GM21423 (cell line): ENCODE data around the gene AVPR1A.
"Not testable (repeated sequence)": the region's sequence is repeated elsewhere in the genome, so short reads cannot be mapped to it uniquely, and the experiment has no call there.

ENCODE experiments used
- ATAC-seq: cut with Tn5 transposase; IDR thresholded peaks from one replicate; pipeline ENCODE4 v1.9.1; 2021; ENCODE audit warnings: mild to moderate bottlenecking, moderate library complexity; ENCODE audit not compliant: unreplicated experiment

The AVPR1A gene

GRCh38 chr12:63150713-63151622, at the start of gene AVPR1A:
Gene AVPR1A (minus strand): TSS chr12:63151201. CDS start chr12:63150836, 365 bp downstream.
- no peak for ATAC-seq

DNA sequence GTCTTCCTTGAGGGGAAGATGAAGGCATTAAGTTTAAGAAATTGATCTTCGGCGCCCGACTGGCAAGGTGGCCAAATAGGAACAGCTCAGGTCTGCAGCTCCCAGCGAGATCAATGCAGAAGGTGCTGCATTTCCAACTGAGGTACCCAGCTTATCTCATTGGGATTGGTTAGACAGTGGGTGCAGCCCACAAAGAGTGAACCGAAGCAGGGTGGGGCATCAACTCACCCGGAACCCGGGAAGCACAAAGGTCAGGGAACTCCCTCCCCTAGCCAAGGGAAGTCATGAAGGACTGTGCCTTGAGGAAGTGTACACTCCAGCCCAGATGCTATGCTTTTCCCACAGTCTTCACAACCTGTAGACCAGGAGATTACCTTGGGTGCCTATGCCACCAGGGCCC, 45.2 kb upstream of the AVPR1A start:
- no peak for ATAC-seq

GRCh38 chr12:63179224-63179623, 28.2 kb upstream of the AVPR1A start:
- no peak for ATAC-seq

- ATAC-seq, result no peak
Measured at GRCh38 chr12:63170321-63170720, 19.3 kb upstream of the AVPR1A start.

- ATAC-seq, result not testable (repeated sequence)
Measured at GRCh38 chr12:63167741-63168140, 16.7 kb upstream of the AVPR1A start.

DNA sequence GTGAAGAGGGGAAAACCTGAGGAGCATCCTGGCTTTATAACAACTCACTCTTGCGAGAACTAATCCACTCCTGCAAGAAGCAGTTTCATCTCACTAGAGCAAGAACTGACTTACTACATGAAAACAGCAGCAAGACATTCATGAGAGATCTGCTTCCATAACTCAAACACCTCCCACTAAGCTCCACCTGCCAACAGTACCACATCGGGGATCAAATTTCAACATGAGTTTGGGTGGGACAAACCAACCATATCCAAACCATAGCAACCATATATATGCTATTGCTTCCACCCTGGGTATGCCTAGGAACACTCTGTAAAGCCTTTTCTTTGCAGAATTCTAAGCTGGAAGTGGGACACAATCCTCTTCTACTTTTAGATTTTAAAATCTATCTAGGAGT, 13.9 kb upstream of the AVPR1A start:
- ATAC-seq, result no peak

DNA sequence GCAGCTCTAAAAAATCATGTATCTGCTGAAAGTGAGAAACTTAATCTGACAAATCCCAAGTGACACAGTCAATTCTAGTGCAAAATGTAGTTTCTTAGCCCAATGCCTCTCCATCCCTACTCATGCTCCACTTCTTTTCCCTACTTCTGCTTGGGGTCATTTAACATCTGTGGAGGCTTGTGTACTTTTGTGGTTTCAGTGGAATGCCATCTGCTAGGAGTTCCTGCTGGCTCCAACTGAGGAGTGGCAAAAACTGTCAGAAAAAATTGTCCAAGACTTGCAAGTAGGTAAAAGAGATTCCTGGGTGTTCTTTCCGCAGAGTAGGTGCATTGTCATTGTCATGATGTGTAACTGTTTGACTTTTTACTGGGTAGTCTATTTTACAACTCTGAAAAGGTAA, 12.5 kb upstream of the AVPR1A start:
- ATAC-seq, result no peak

- no peak for ATAC-seq
Measured at GRCh38 chr12:63155375-63155774, 4.4 kb upstream of the AVPR1A start.

DNA sequence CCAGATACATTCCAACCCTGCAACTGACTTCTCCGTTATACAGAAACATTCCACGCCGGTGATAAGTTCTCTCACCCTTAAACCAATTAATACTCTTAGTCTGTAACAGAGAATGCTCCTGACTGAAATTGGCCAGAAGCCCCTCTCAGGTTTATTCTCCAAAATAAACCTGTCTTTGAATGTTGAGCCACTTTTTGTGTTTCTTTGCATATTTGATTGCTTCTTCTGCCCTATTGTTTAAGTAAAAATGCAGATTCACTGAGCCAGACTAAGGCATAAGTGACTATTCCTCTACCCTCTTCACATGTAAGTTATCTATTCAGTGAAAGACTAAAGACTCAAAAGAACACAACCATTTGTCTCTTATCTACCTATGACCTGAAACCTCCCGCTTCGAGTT, 3.6 kb upstream of the AVPR1A start:
- no peak for ATAC-seq

- no peak for ATAC-seq
Measured at GRCh38 chr12:63152321-63152700, 1.3 kb upstream of the AVPR1A start.

DNA sequence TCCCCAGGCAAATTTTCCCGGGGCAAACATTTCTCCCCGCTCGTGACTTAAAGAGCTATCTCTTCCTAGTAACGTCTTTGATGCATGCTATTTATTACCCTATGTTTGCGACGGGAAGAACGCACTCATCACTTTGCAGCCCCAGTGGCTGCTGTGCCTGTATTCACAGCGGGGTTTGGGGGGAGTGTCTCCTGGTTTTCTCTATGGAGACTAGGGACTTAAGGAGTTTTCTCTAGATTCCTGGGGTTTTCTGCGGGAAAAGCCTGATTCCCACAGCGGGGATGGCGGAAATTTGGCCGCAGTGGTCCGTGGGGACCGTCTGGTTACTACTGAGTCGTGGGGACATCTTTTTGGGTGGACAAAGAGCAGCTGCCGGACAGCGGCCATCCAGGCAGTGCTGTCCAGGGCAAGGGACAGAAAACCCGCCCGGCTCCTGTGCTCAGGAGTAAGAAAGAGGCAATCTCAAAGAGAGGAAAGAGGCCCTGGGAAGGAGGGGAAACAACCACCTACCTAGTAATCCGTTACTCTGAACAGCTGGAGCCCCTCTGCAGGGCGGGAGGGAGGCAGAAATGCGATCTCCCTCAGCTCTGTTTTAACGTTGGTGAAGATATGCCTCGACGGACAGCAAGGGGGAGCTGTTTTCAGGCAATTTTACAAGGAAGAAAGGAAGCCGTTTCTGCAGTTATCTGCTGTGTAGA, 771 bp upstream of the AVPR1A start:
- peak; percentile 69 for ATAC-seq

GRCh38 chr12:63149909-63150712, 890 bp downstream of the AVPR1A start:
- ATAC-seq, result no peak

GRCh38 chr12:63144556-63144955, 6.4 kb downstream of the AVPR1A start:
- ATAC-seq, result no peak

DNA sequence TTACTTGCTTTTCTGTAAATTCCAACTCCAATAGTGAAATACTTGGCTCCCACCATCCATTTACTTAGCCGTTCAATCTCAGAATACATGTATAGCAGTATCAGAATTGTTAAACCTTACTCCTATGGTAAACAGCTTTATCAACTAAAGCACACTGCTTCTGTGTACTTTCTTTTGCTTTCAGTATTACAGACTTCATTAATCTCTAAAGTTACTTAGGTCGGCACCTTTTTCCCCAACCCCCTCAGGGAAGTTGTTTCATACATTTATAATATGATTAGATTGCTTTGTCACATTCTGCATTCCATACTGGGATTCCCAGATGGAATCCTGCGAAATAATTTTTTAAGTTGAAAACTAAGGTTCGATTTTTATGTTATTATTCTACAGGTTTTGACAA, 12.5 kb downstream of the AVPR1A start:
- ATAC-seq, result no peak

GRCh38 chr12:63133981-63134380, 17.0 kb downstream of the AVPR1A start:
- no peak for ATAC-seq

- no peak for ATAC-seq
Measured at GRCh38 chr12:63132201-63132600, 18.8 kb downstream of the AVPR1A start.

GRCh38 chr12:63129927-63130326, 21.1 kb downstream of the AVPR1A start:
- no peak for ATAC-seq

GRCh38 chr12:63124778-63125177, 26.2 kb downstream of the AVPR1A start:
- ATAC-seq, result no peak

DNA sequence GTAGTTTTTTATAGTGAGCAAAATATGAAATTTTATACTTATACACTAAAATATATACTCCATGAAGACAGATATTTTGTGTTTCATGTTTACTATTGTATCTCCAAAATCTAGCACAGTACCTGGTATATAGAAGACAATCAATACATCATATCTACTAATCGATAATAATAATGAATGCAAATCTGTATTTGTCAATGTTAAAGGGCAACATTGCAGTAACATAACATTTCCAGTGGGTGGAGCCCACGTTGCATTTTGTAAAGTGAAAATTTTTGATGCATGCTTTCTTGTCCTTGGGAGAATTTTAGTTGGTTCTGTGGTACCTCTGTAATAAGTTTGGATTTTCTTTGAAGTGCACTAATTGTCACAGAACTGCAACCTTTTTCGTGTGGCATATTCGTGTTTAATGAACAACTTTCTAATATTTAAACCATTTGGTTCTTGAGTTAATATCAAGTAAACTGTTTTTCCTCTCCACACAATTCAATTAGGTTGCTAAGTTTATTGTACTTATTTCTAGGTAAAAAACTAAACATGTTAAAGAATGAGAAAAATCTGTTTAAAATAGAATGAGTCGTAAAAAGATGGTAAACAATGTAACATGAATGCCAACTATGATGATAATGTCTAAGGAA, 47.4 kb downstream of the AVPR1A start:
- ATAC-seq, result no peak

DNA sequence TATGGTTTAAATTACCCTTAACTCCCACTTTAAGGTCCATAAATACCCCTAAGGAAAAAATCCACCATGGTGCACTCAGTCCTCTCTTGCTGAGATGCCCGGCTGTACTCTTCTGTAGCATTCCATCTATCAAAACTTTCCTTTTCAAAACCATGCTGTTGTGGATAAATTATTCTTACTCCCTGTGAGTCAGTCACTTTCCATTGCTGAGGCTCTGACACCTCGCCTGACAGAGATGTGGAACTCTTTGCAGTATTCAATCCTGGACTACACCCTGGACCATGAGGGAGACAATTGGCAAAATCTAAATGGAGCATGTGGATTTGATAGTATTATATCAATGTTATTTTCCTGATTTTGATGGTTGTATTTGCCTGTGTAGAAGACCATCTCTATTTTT, 49.1 kb downstream of the AVPR1A start:
- ATAC-seq, result no peak

DNA sequence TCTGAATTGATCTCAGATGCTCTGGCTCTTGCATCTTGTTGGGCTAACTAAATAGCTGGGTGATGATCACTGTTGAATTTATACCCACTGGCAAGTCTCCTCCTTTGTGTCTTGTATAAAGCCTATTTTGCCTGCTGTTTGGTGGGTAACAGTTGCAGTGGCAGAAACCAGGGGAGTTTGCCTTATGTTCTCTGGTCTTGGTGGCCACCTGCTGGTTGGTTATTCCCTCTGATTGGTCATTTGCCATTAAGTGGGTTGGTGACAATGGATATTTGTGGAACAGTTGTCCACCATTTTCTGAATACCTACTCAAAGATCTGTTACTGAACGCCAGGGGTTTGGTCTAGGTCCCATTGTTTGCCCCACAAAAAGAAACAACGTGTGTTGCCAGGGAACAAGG, 52.1 kb downstream of the AVPR1A start:
- no peak for ATAC-seq
